Right atrium auricular region (tissue), 2 donors: ENCODE results near the gene PRR5L. TPM values are rescaled to one million over a fixed set of nuclear protein-coding genes. Genes with fewer than 3 reads are reported as not detected.

Experiments
- DNase-seq: peaks from one replicate; pipeline ENCODE4 v3.0.0-alpha.2; 2019; ENCODE audit warnings: low spot score
- H3K27ac ChIP-seq, 2 donors: fragments of 200-600 bp; sonication (generic); 1 replicate in 1 of 2; 2 replicates in 1 of 2; pipeline ENCODE4 v1.5.1; 2016 to 2019
- H3K27me3 ChIP-seq, 2 donors: fragments of 200-600 bp; sonication (generic); one replicate each; pipeline versions ENCODE4 v1.5.1 to v1.6.0; 2017 to 2019
- H3K36me3 ChIP-seq: fragments of 200-600 bp; sonication (generic); one replicate; pipeline ENCODE4 v1.5.1; 2016
- H3K4me1 ChIP-seq, 2 donors: fragments of 200-600 bp; sonication (generic); one replicate each; pipeline versions ENCODE4 v1.5.1 to v1.6.0; 2017 to 2019
- H3K4me3 ChIP-seq, 2 donors: fragments of 200-600 bp; sonication (generic); 1 replicate in 1 of 2; 2 replicates in 1 of 2; pipeline ENCODE4 v1.5.1; 2017 to 2019; ENCODE audit warnings: mild to moderate bottlenecking in 1 of 2, moderate library complexity in 1 of 2
- H3K9me3 ChIP-seq, 2 donors: fragments of 200-600 bp; sonication (generic); one replicate each; pipeline ENCODE4 v1.5.1; 2019
- CTCF ChIP-seq, 2 donors: fragments of 200-600 bp; sonication (generic); IDR thresholded peaks; one replicate each; pipeline ENCODE4 v1.5.1; 2019; ENCODE audit warnings: antibody characterized with exemption in 2 of 2
- total RNA-seq, 2 donors: library from RNA; depleted of rRNA; stranded (reverse); fragments of >200 nt; gene quantifications; one replicate each; pipeline ENCODE4 v1.1.0, GENCODE V29; 2016

Gene PRR5L
- total RNA-seq, 2 donors from 2014 or later, result 1.3 to 6.8 TPM

- DNase-seq, result no peak
- no peak for TF ChIP-seq CTCF (IDR thresholded peaks at IDR 0.05)
- Histone ChIP-seq H3K4me3 (no peak overlapping the region), H3K9me3 (no peaks in the 10 kb centered on the region), H3K4me1 (no peaks in the 10 kb centered on the region), H3K27me3 (no peaks in the 10 kb centered on the region), H3K27ac (no peak overlapping the region), H3K36me3 (no peaks in the 10 kb centered on the region)
Observed at GRCh38 chr11:36342327-36342726, 46.2 kb downstream of the PRR5L start.

- Histone ChIP-seq H3K36me3 (no peaks in the 10 kb centered on the region), H3K27me3 (no peaks in the 10 kb centered on the region), H3K27ac (no peak overlapping the region), H3K9me3 (no peaks in the 10 kb centered on the region), H3K4me1 (no peaks in the 10 kb centered on the region), H3K4me3 (no peak overlapping the region)
- no peak for TF ChIP-seq CTCF (IDR thresholded peaks at IDR 0.05)
- DNase-seq, result no peak
Observed at GRCh38 chr11:36343436-36343835, 47.3 kb downstream of the PRR5L start.

- no peak for DNase-seq
- H3K27me3 ChIP-seq, result no peaks in the 10 kb centered on the region
- H3K4me1 ChIP-seq, result no peaks in the 10 kb centered on the region
- no peak overlapping the region for H3K27ac ChIP-seq
- no peak overlapping the region for H3K4me3 ChIP-seq
- no peak for TF ChIP-seq CTCF (IDR thresholded peaks at IDR 0.05)
- H3K36me3 ChIP-seq, result no peaks in the 10 kb centered on the region
- H3K9me3 ChIP-seq, result no peaks in the 10 kb centered on the region
Observed at GRCh38 chr11:36345084-36345511, 49.0 kb downstream of the PRR5L start.

GRCh38 chr11:36345535-36346141 lies 49.5 kb downstream of the PRR5L start:
- DNase-seq, result no peak
- no peak for TF ChIP-seq CTCF (IDR thresholded peaks at IDR 0.05)
- Histone ChIP-seq H3K9me3 (no peaks in the 10 kb centered on the region), H3K36me3 (no peaks in the 10 kb centered on the region), H3K4me1 (no peaks in the 10 kb centered on the region), H3K27ac (no peak overlapping the region), H3K4me3 (no peak overlapping the region), H3K27me3 (no peaks in the 10 kb centered on the region)

GRCh38 chr11:36346562-36347383 lies 50.7 kb downstream of the PRR5L start:
- TF ChIP-seq CTCF (IDR thresholded peaks at IDR 0.05), result no peak
- DNase-seq, result no peak
- H3K36me3 ChIP-seq, result no peaks in the 10 kb centered on the region

More at GRCh38 chr11:36346562-36347383, 50.7 kb downstream of the PRR5L start:
- Histone ChIP-seq H3K4me1 (no peaks in the 10 kb centered on the region), H3K4me3 (no peak overlapping the region), H3K27me3 (no peaks in the 10 kb centered on the region), H3K27ac (no peak overlapping the region), H3K9me3 (no peaks in the 10 kb centered on the region)
